ENCODE data around the gene DSTN.

The DSTN gene

GRCh38 chr20:17542481-17542880 lies 27.4 kb upstream of the DSTN start:
- no peak for DNase-seq (ENCODE audit: extremely low spot score)
- POLR2A ChIA-PET = interaction anchor here (3.8 kb wide), 1 partner anchor 28 kb away, joined by 11 read pairs; the partner anchor contains the start of gene DSTN
- CTCF ChIA-PET = interaction anchor here (0.7 to 1.6 kb wide), 4 partner anchors 18 to 955 kb away, joined by 3 to 9 read pairs (median 6); partner anchors contain the start of genes RBBP9 and RRBP1
- TF ChIP-seq, protein P1, sequence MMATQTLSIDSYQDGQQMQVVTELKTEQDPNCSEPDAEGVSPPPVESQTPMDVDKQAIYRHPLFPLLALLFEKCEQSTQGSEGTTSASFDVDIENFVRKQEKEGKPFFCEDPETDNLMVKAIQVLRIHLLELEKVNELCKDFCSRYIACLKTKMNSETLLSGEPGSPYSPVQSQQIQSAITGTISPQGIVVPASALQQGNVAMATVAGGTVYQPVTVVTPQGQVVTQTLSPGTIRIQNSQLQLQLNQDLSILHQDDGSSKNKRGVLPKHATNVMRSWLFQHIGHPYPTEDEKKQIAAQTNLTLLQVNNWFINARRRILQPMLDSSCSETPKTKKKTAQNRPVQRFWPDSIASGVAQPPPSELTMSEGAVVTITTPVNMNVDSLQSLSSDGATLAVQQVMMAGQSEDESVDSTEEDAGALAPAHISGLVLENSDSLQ (IDR thresholded peaks at IDR 0.05) = no peak
- TF ChIP-seq TARDBP (IDR thresholded peaks at IDR 0.05) = no peak
- TF ChIP-seq ARNT (IDR thresholded peaks at IDR 0.05) = no peak
- TF ChIP-seq SP1 (IDR thresholded peaks at IDR 0.05) = no peak
- no peak for TF ChIP-seq FOXA1 (IDR thresholded peaks at IDR 0.05)

DNA sequence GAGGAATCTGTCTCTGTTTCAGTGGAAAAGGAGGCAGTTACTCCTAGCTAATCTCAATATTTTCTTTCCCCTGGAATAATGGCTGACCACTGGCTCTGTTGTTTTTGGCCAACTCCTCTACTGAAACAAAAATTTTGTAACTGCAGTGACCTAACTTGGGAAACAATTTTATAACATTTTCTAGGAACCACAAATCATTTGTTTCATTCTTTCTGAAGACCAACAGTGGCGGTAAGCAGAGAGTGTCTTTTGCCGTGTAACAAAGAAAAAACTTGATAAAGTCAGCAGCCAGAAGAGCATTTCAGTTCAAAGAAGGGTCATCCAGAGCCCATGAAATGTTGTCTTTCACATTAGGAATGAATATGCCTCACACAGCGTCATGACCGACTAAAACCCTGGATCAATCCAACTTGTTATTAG lies 26.9 kb upstream of the DSTN start:
- no peak for DNase-seq (ENCODE audit: extremely low spot score)
- CTCF ChIA-PET = interaction anchor here (0.7 to 1.6 kb wide), 2 partner anchors 140 to 954 kb away, joined by 3 to 5 read pairs; partner anchors contain the start of genes RBBP9 and RRBP1

GRCh38 chr20:17543531-17544131 lies 26.2 kb upstream of the DSTN start:
- CTCF ChIA-PET = interaction anchor here (1.6 kb wide), 1 partner anchor 139 kb away, joined by 5 read pairs; the partner anchor contains the start of gene RRBP1
- TF ChIP-seq BHLHE40 (IDR thresholded peaks at IDR 0.05; ENCODE audit: borderline replicate concordance) (no peak), FOXM1 (IDR thresholded peaks at IDR 0.05; ENCODE audit: borderline replicate concordance) (no peak), ZNF384 (IDR thresholded peaks at IDR 0.05) (no peak), ARNT (IDR thresholded peaks at IDR 0.05) (no peak), L3MBTL2 (conservative IDR thresholded peaks at IDR 0.05) (no peak), NFRKB (IDR thresholded peaks at IDR 0.05) (no peak), HDGF (IDR thresholded peaks at IDR 0.05; ENCODE audit: borderline replicate concordance) (no peak), ELF4 (IDR thresholded peaks at IDR 0.05) (no peak), CTBP1 (IDR thresholded peaks at IDR 0.05; ENCODE audit: borderline replicate concordance) (no peak), TARDBP (IDR thresholded peaks at IDR 0.05) (no peak), SP1 (IDR thresholded peaks at IDR 0.05) (no peak), LEF1 (IDR thresholded peaks at IDR 0.05; ENCODE audit: borderline replicate concordance) (no peak), FOXK2 (IDR thresholded peaks at IDR 0.05) (no peak), FOXA1 (IDR thresholded peaks at IDR 0.05) (no peak), SUZ12 (IDR thresholded peaks at IDR 0.05) (no peak)
- TF ChIP-seq, protein P1 (IDR thresholded peaks at IDR 0.05) = no peak
- POLR2A ChIA-PET = interaction anchor here (1.6 to 3.8 kb wide), 2 partner anchors 12 to 27 kb away, joined by 5 to 11 read pairs; partner anchors contain the start of genes BFSP1 and DSTN
- no peak for DNase-seq (ENCODE audit: extremely low spot score)

More for the DNA sequence above, 26.9 kb upstream of the DSTN start:
- POLR2A ChIA-PET = interaction anchor here (1.6 to 3.8 kb wide), 2 partner anchors 12 to 27 kb away, joined by 5 to 11 read pairs; partner anchors contain the start of genes BFSP1 and DSTN
- no peak for TF ChIP-seq SUZ12 (IDR thresholded peaks at IDR 0.05)
- TF ChIP-seq, protein P1 (IDR thresholded peaks at IDR 0.05) = no peak
- TF ChIP-seq FOXA1 (IDR thresholded peaks at IDR 0.05) = no peak
- TF ChIP-seq CTBP1 (IDR thresholded peaks at IDR 0.05; ENCODE audit: borderline replicate concordance) = no peak
- TF ChIP-seq ARNT (IDR thresholded peaks at IDR 0.05) = no peak
- no peak for TF ChIP-seq ZNF384 (IDR thresholded peaks at IDR 0.05)
- no peak for TF ChIP-seq ELF4 (IDR thresholded peaks at IDR 0.05)
- no peak for TF ChIP-seq TARDBP (IDR thresholded peaks at IDR 0.05)
- no peak for TF ChIP-seq HDGF (IDR thresholded peaks at IDR 0.05; ENCODE audit: borderline replicate concordance)
- TF ChIP-seq NFRKB (IDR thresholded peaks at IDR 0.05) = no peak
- TF ChIP-seq LEF1 (IDR thresholded peaks at IDR 0.05; ENCODE audit: borderline replicate concordance) = no peak
- TF ChIP-seq L3MBTL2 (conservative IDR thresholded peaks at IDR 0.05) = no peak
- TF ChIP-seq BHLHE40 (IDR thresholded peaks at IDR 0.05; ENCODE audit: borderline replicate concordance) = no peak
- TF ChIP-seq FOXM1 (IDR thresholded peaks at IDR 0.05; ENCODE audit: borderline replicate concordance) = no peak
- no peak for TF ChIP-seq FOXK2 (IDR thresholded peaks at IDR 0.05)

GRCh38 chr20:17545127-17545526 lies 24.7 kb upstream of the DSTN start:
- ChIA-PET CTCF (no interaction called here), POLR2A (no interaction called here)
- no peak for TF ChIP-seq SUZ12 (IDR thresholded peaks at IDR 0.05)
- no peak for TF ChIP-seq NFRKB (IDR thresholded peaks at IDR 0.05)
- no peak for TF ChIP-seq TARDBP (IDR thresholded peaks at IDR 0.05)
- no peak for TF ChIP-seq ARNT (IDR thresholded peaks at IDR 0.05)
- no peak for TF ChIP-seq ZNF384 (IDR thresholded peaks at IDR 0.05)
- no peak for TF ChIP-seq CTBP1 (IDR thresholded peaks at IDR 0.05; ENCODE audit: borderline replicate concordance)
- no peak for TF ChIP-seq FOXM1 (IDR thresholded peaks at IDR 0.05; ENCODE audit: borderline replicate concordance)
- TF ChIP-seq, protein P1 (IDR thresholded peaks at IDR 0.05) = no peak
- TF ChIP-seq LEF1 (IDR thresholded peaks at IDR 0.05; ENCODE audit: borderline replicate concordance) = no peak
- no peak for TF ChIP-seq SP1 (IDR thresholded peaks at IDR 0.05)
- TF ChIP-seq ELF4 (IDR thresholded peaks at IDR 0.05) = no peak
- TF ChIP-seq FOXK2 (IDR thresholded peaks at IDR 0.05) = no peak
- no peak for TF ChIP-seq HDGF (IDR thresholded peaks at IDR 0.05; ENCODE audit: borderline replicate concordance)
- TF ChIP-seq FOXA1 (IDR thresholded peaks at IDR 0.05) = no peak
- TF ChIP-seq L3MBTL2 (conservative IDR thresholded peaks at IDR 0.05) = no peak
- TF ChIP-seq BHLHE40 (IDR thresholded peaks at IDR 0.05; ENCODE audit: borderline replicate concordance) = no peak
- DNase-seq (ENCODE audit: extremely low spot score) = no peak

DNA sequence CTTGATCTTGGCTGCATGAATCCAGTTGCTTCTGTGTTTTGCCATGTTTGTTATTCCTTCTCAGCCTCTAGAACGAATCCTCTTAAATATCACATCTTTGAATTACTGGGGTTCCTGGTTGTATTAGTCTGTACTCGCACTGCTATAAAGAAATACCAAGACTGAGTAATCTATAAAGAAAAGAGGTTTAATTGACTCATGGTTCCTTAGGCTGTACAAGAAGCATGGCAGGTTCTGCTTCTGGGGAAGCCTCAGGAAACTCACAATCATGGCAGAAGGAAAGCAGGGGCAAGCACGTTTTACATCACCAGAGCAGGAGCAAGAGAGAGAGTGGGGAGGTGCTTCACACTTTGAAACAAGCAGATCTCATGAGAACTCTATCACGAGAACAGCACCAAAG lies 20.7 kb upstream of the DSTN start:
- ChIA-PET CTCF (no interaction called here), POLR2A (no interaction called here)
- TF ChIP-seq SP1 (IDR thresholded peaks at IDR 0.05) (no peak), ELF4 (IDR thresholded peaks at IDR 0.05) (no peak), TARDBP (IDR thresholded peaks at IDR 0.05) (no peak), NFRKB (IDR thresholded peaks at IDR 0.05) (no peak), ZNF384 (IDR thresholded peaks at IDR 0.05) (no peak), FOXK2 (IDR thresholded peaks at IDR 0.05) (no peak), FOXA1 (IDR thresholded peaks at IDR 0.05) (no peak), BHLHE40 (IDR thresholded peaks at IDR 0.05; ENCODE audit: borderline replicate concordance) (no peak), L3MBTL2 (conservative IDR thresholded peaks at IDR 0.05) (no peak), ARNT (IDR thresholded peaks at IDR 0.05) (no peak), CTBP1 (IDR thresholded peaks at IDR 0.05; ENCODE audit: borderline replicate concordance) (no peak), HDGF (IDR thresholded peaks at IDR 0.05; ENCODE audit: borderline replicate concordance) (no peak), LEF1 (IDR thresholded peaks at IDR 0.05; ENCODE audit: borderline replicate concordance) (no peak), FOXM1 (IDR thresholded peaks at IDR 0.05; ENCODE audit: borderline replicate concordance) (no peak), SUZ12 (IDR thresholded peaks at IDR 0.05) (no peak)
- TF ChIP-seq, protein P1 (IDR thresholded peaks at IDR 0.05) = no peak
- DNase-seq (ENCODE audit: extremely low spot score) = no peak
